H9 (cell line): ENCODE measurements around the gene ITGA8. TPM values are rescaled to one million over a fixed set of nuclear protein-coding genes. Genes with fewer than 3 reads are reported as not detected.

Experiments used
- DNase-seq: peaks from one replicate; pipeline ENCODE4 v3.0.0-alpha.2; 2017
- H2AFZ ChIP-seq: one replicate; pipeline ENCODE4 v1.6.1; 2013; ENCODE audit warnings: mild to moderate bottlenecking, low read length, control low read depth, moderate library complexity
- H2AK5ac ChIP-seq: 2 replicates; pipeline ENCODE4 v1.6.1; 2013; ENCODE audit warnings: low read length, control low read depth, mixed read lengths; ENCODE audit not compliant: insufficient read length
- H2BK120ac ChIP-seq: one replicate; pipeline ENCODE4 v1.6.1; 2013; ENCODE audit warnings: low read depth, mild to moderate bottlenecking, low read length, control low read depth, inconsistent platforms; ENCODE audit not compliant: poor library complexity, severe bottlenecking
- H2BK12ac ChIP-seq: 2 replicates; pipeline ENCODE4 v1.6.1; 2013; ENCODE audit warnings: low read length, control low read depth, mixed read lengths, low read depth; ENCODE audit not compliant: insufficient read length
- H2BK15ac ChIP-seq: 2 replicates; pipeline ENCODE4 v1.6.1; 2013; ENCODE audit warnings: low read depth, low read length, control low read depth
- H2BK20ac ChIP-seq: one replicate; pipeline ENCODE4 v1.6.1; 2013; ENCODE audit warnings: low read depth, mild to moderate bottlenecking, low read length, control low read depth, inconsistent platforms; ENCODE audit not compliant: poor library complexity, severe bottlenecking
- H2BK5ac ChIP-seq: 2 replicates; pipeline ENCODE4 v1.6.1; 2013; ENCODE audit warnings: low read length, control low read depth, mixed read lengths; ENCODE audit not compliant: insufficient read length
- H3K14ac ChIP-seq: 2 replicates; pipeline ENCODE4 v1.6.1; 2013; ENCODE audit warnings: low read length, control low read depth; ENCODE audit not compliant: insufficient read depth
- H3K18ac ChIP-seq: 2 replicates; pipeline ENCODE4 v1.6.1; 2013; ENCODE audit warnings: low read depth, mild to moderate bottlenecking, mixed read lengths, low read length, control low read depth; ENCODE audit not compliant: insufficient read length
- H3K23ac ChIP-seq: 2 replicates; pipeline ENCODE4 v1.6.1; 2013; ENCODE audit warnings: low read length, control low read depth, mixed read lengths, low read depth; ENCODE audit not compliant: insufficient read length
- H3K23me2 ChIP-seq: 2 replicates; pipeline ENCODE4 v1.6.1; 2013; ENCODE audit warnings: low read depth, mild to moderate bottlenecking, mixed read lengths, low read length, control low read depth; ENCODE audit not compliant: insufficient read length, poor library complexity, severe bottlenecking
- H3K27ac ChIP-seq: 2 replicates; pipeline ENCODE4 v1.5.1; 2013; ENCODE audit warnings: low read length, control low read depth, mixed read lengths, low read depth; ENCODE audit not compliant: insufficient read length
- H3K27me3 ChIP-seq: 2 replicates; pipeline ENCODE4 v1.6.1; 2013; ENCODE audit warnings: low read length, control low read depth, inconsistent platforms; ENCODE audit not compliant: insufficient read depth
- H3K4ac ChIP-seq: 2 replicates; pipeline ENCODE4 v1.6.1; 2013; ENCODE audit warnings: low read depth, mild to moderate bottlenecking, control low read depth, inconsistent platforms, low read length, moderate library complexity
- H3K4me1 ChIP-seq: 2 replicates; pipeline ENCODE4 v1.6.1; 2013; ENCODE audit warnings: low read length, control low read depth, inconsistent platforms; ENCODE audit not compliant: insufficient read depth
- H3K4me2 ChIP-seq: 2 replicates; pipeline ENCODE4 v1.6.1; 2013; ENCODE audit warnings: low read length, control low read depth, mixed read lengths; ENCODE audit not compliant: insufficient read length, insufficient read depth
- H3K56ac ChIP-seq: 2 replicates; pipeline ENCODE4 v1.6.1; 2013; ENCODE audit warnings: low read depth, mild to moderate bottlenecking, mixed read lengths, low read length, control low read depth; ENCODE audit not compliant: insufficient read length
- H3K79me1 ChIP-seq: 2 replicates; pipeline ENCODE4 v1.6.1; 2013; ENCODE audit warnings: low read depth, mild to moderate bottlenecking, moderate library complexity, low read length, control low read depth, inconsistent platforms; ENCODE audit not compliant: insufficient read depth, poor library complexity, severe bottlenecking
- H3K79me2 ChIP-seq: 2 replicates; pipeline ENCODE4 v1.6.1; 2013; ENCODE audit warnings: low read length, control low read depth, inconsistent platforms; ENCODE audit not compliant: insufficient read depth
- H3K9ac ChIP-seq: 2 replicates; pipeline ENCODE4 v1.6.1; 2013; ENCODE audit warnings: low read length, control low read depth, mixed read lengths; ENCODE audit not compliant: insufficient read length; ENCODE audit errors: extremely low read depth
- H3K9me3 ChIP-seq: one replicate; pipeline ENCODE4 v1.6.1; 2013; ENCODE audit warnings: low read depth, low read length, inconsistent platforms; ENCODE audit not compliant: control insufficient read depth
- H3T11ph ChIP-seq: one replicate; pipeline ENCODE4 v1.6.1; 2013; ENCODE audit warnings: mild to moderate bottlenecking, low read length, control low read depth, inconsistent platforms
- H4K20me1 ChIP-seq: one replicate; pipeline ENCODE4 v1.6.1; 2013; ENCODE audit not compliant: control insufficient read depth, insufficient read length, insufficient read depth
- H4K5ac ChIP-seq: 2 replicates; pipeline ENCODE4 v1.6.1; 2013; ENCODE audit warnings: low read depth, mild to moderate bottlenecking, mixed read lengths, low read length, control low read depth; ENCODE audit not compliant: insufficient read length
- H4K8ac ChIP-seq: replicated peaks from 2 replicates; pipeline ENCODE4 v1.6.1; 2013; ENCODE audit warnings: low read length, control low read depth, mixed read lengths, low read depth; ENCODE audit not compliant: insufficient read length
- H4K91ac ChIP-seq: 2 replicates; pipeline ENCODE4 v1.6.1; 2013; ENCODE audit warnings: low read depth, mild to moderate bottlenecking, moderate library complexity, mixed read lengths, low read length, control low read depth; ENCODE audit not compliant: insufficient read length
- H3K27ac Mint-ChIP-seq, 3 experiments: 2 replicates in 2 of 3; 3 replicates in 1 of 3; pipeline ENCODE4 v1.8.0; 2020 to 2021; ENCODE audit warnings: mixed read lengths in 3 of 3, mild to moderate bottlenecking in 1 of 3, moderate library complexity in 1 of 3
- H3K27me3 Mint-ChIP-seq: 2 replicates; pipeline ENCODE4 v1.8.0; 2021; ENCODE audit warnings: low read depth, mild to moderate bottlenecking, moderate library complexity, mixed read lengths
- H3K36me3 Mint-ChIP-seq, 3 experiments: 2 replicates in 2 of 3; 3 replicates in 1 of 3; pipeline ENCODE4 v1.8.0; 2020 to 2021; ENCODE audit warnings: low read depth in 3 of 3, mixed read lengths in 3 of 3; ENCODE audit not compliant: insufficient read depth in 1 of 3
- H3K4me1 Mint-ChIP-seq, 2 experiments: 2 replicates each; pipeline ENCODE4 v1.8.0; 2020; ENCODE audit warnings: mixed read lengths in 2 of 2
- H3K4me3 Mint-ChIP-seq, 2 experiments: 2 replicates in 1 of 2; 3 replicates in 1 of 2; pipeline ENCODE4 v1.8.0; 2020 to 2021; ENCODE audit warnings: mild to moderate bottlenecking in 2 of 2, mixed read lengths in 2 of 2, moderate library complexity in 1 of 2
- H3K9me3 Mint-ChIP-seq, 2 experiments: 2 replicates in 1 of 2; 3 replicates in 1 of 2; pipeline ENCODE4 v1.8.0; 2020; ENCODE audit warnings: mild to moderate bottlenecking in 2 of 2, mixed read lengths in 2 of 2, moderate library complexity in 1 of 2
- CTCF ChIP-seq: fragments of 200-600 bp; sonication (generic); conservative IDR thresholded peaks from 3 replicates; pipeline ENCODE4 v1.8.0; 2021; ENCODE audit warnings: antibody characterized with exemption, mild to moderate bottlenecking
- WGBS: extraction: QIAGEN DNeasy Blood & Tissue Kit; methylation state at CpG from one replicate; pipeline ENCODE4 v1.1.7; 2013; ENCODE audit warnings: missing lambda C conversion rate, low lambda C conversion rate, mixed read lengths; ENCODE audit not compliant: insufficient read length; ENCODE audit errors: extremely low coverage; 5-methylcytosine and 5-hydroxymethylcytosine counted together
- total RNA-seq: library from RNA; stranded (reverse); gene quantifications from 2 replicates; pipeline ENCODE4 v1.2.1, GENCODE V29; 2021

Gene ITGA8
- total RNA-seq, 1 experiment from 2014 or later, result not detected

GRCh38 chr10:15562578-15562977, 157.1 kb downstream of the ITGA8 start:
- H3K27ac Mint-ChIP-seq, result no peak overlapping the region; a peak in 1 of 7 replicates
- no peak overlapping the region for H3K4me3 Mint-ChIP-seq
- no CpG with 5 or more reads among the region's 5 CpGs for WGBS

More at GRCh38 chr10:15562578-15562977, 157.1 kb downstream of the ITGA8 start:
- H2BK15ac ChIP-seq, result no peak overlapping the region
- H3K23me2 ChIP-seq, result no peaks in the 10 kb centered on the region
- no peaks in the 10 kb centered on the region for H4K20me1 ChIP-seq
- H2AFZ ChIP-seq, result no peak overlapping the region
- H3K9me3 Mint-ChIP-seq, result no peaks in the 10 kb centered on the region
- H3K79me2 ChIP-seq, result no peaks in the 10 kb centered on the region
- no peak overlapping the region for H3K27ac ChIP-seq
- no peak for DNase-seq
- H3T11ph ChIP-seq, result no peak overlapping the region
- peaks cover 4% of the 10 kb centered on the region for H3K27me3 Mint-ChIP-seq
- H2BK120ac ChIP-seq, result no peak overlapping the region
- H3K56ac ChIP-seq, result no peak overlapping the region
- no peak overlapping the region for H2BK20ac ChIP-seq
- H3K4ac ChIP-seq, result no peak overlapping the region
- TF ChIP-seq CTCF, result no peak
- no peaks in the 10 kb centered on the region for H3K4me1 ChIP-seq
- H2BK12ac ChIP-seq, result no peak overlapping the region
- no peak overlapping the region for H2AK5ac ChIP-seq
- no peak overlapping the region for H3K18ac ChIP-seq
- H3K23ac ChIP-seq, result no peak overlapping the region
- H3K9me3 ChIP-seq, result no peaks in the 10 kb centered on the region
- H4K5ac ChIP-seq, result no peak overlapping the region
- H3K4me2 ChIP-seq, result no peak overlapping the region
- no peak overlapping the region for H4K8ac ChIP-seq
- no peaks in the 10 kb centered on the region for H3K27me3 ChIP-seq
- H3K79me1 ChIP-seq, result no peaks in the 10 kb centered on the region
- H3K36me3 Mint-ChIP-seq, result no peaks in the 10 kb centered on the region
- no peak overlapping the region; the same call in 1 of the 2 replicates for H3K14ac ChIP-seq
- no peak overlapping the region for H2BK5ac ChIP-seq
- no peaks in the 10 kb centered on the region for H3K4me1 Mint-ChIP-seq
- no peak overlapping the region for H3K9ac ChIP-seq
- H4K91ac ChIP-seq, result no peak overlapping the region
